Endodermal cell (in vitro differentiated cells): ENCODE measurements around the gene DNAAF8. TPM values are rescaled to one million over a fixed set of nuclear protein-coding genes. Genes with fewer than 3 reads are reported as not detected.

Source experiments
- DNase-seq: peaks from one replicate; pipeline ENCODE4 v3.0.0-alpha.2; 2017
- H3K27ac ChIP-seq: 2 replicates; pipeline ENCODE4 v1.5.1; 2013; ENCODE audit warnings: mild to moderate bottlenecking, low read depth, low read length, moderate library complexity
- H3K27me3 ChIP-seq: 2 replicates; pipeline ENCODE4 v1.6.1; 2013; ENCODE audit warnings: mild to moderate bottlenecking, low read length, moderate library complexity; ENCODE audit not compliant: insufficient read depth, control insufficient read depth, poor library complexity, severe bottlenecking
- H3K36me3 ChIP-seq: 2 replicates; pipeline ENCODE4 v1.7.0; 2013; ENCODE audit warnings: mild to moderate bottlenecking, low read length, moderate library complexity; ENCODE audit not compliant: control insufficient read depth, insufficient read depth
- H3K4me1 ChIP-seq: one replicate; pipeline ENCODE4 v1.7.0; 2013; ENCODE audit warnings: low read length; ENCODE audit not compliant: control insufficient read depth, insufficient read depth
- H3K4me3 ChIP-seq: 2 replicates; pipeline ENCODE4 v1.5.1; 2013; ENCODE audit warnings: mild to moderate bottlenecking, low read length, moderate library complexity
- H3K9ac ChIP-seq: 2 replicates; pipeline ENCODE4 v1.6.1; 2013; ENCODE audit warnings: mild to moderate bottlenecking, low read length, moderate library complexity; ENCODE audit not compliant: poor library complexity, severe bottlenecking; ENCODE audit errors: extremely low read depth
- H3K9me3 ChIP-seq: 2 replicates; pipeline ENCODE4 v1.6.1; 2013; ENCODE audit warnings: mild to moderate bottlenecking, low read length, moderate library complexity; ENCODE audit not compliant: control insufficient read depth
- H3K27ac Mint-ChIP-seq: 2 replicates; pipeline ENCODE4 v1.8.0; 2020; ENCODE audit warnings: mixed read lengths
- H3K27me3 Mint-ChIP-seq: 2 replicates; pipeline ENCODE4 v1.8.0; 2021; ENCODE audit warnings: mild to moderate bottlenecking, mixed read lengths; ENCODE audit not compliant: insufficient read depth
- H3K36me3 Mint-ChIP-seq: 2 replicates; pipeline ENCODE4 v1.8.0; 2020; ENCODE audit warnings: low read depth, mixed read lengths
- H3K4me1 Mint-ChIP-seq: 2 replicates; pipeline ENCODE4 v1.8.0; 2020; ENCODE audit warnings: mixed read lengths
- H3K4me3 Mint-ChIP-seq: 2 replicates; pipeline ENCODE4 v1.8.0; 2020; ENCODE audit warnings: mild to moderate bottlenecking, moderate library complexity, mixed read lengths
- H3K9me3 Mint-ChIP-seq: 2 replicates; pipeline ENCODE4 v1.8.0; 2020; ENCODE audit warnings: mild to moderate bottlenecking, mixed read lengths
- CTCF ChIP-seq: fragments of 200-600 bp; sonication (generic); conservative IDR thresholded peaks from 2 replicates; pipeline ENCODE4 v1.5.0; 2021; ENCODE audit warnings: antibody characterized with exemption, mild to moderate bottlenecking
- WGBS, 2 experiments: methylation state at CpG; one replicate each; pipeline versions ENCODE4 v1.1.5 to v1.1.7; 2013; ENCODE audit warnings: missing lambda C conversion rate in 2 of 2, mixed read lengths in 1 of 2; ENCODE audit not compliant: insufficient coverage in 1 of 2, insufficient read length in 1 of 2; 5-methylcytosine and 5-hydroxymethylcytosine counted together
- total RNA-seq, 2 donors: library from RNA; stranded (reverse); fragmentation: NEBNext Ultra II Directional in 1 of 2; extraction: Animal tissue kit (Norgen Biotek cat#: 25700) in 1 of 2; gene quantifications; 2 replicates in 1 of 2; 3 replicates in 1 of 2; pipeline ENCODE4 v1.2.1, GENCODE V29; 2021

The DNAAF8 gene
- total RNA-seq, 2 donors from 2014 or later = 0.35 to 0.64 TPM

DNA sequence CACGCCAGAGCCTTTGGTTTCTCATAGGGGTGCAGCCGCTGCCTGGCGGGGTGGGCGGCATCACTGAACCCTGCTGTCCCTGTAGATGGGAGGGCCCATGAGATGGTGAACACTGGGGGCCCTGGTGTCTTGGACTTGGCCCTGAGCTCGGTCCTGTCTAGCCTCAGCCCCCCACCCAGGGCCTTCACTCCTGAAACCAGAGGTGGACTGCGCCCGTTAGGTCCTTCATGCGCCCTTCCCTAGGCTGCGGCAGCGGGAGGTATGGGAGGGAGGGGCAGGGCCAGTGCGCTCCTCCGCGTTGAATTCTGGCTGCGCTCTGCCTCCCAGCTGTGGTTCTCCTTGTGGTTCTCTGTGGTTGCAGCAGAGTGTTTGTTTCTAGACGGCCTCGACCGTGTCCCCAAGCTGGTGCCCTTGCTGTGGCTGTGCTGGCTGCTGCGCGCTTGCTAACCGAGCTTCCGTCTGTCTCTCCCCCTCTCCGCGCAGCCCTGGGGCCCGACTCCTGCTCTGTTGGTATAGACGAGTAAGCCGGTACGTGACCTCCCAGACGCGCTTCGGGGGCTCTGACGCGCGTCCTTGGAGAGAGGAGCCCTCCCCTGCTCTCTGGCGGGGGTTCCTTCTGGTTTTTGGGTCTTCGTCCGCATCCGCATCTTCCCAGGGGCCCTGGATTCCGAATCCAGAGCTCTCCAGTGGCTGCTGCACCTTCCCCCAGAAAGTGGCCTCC lies 48.4 kb upstream of the DNAAF8 start:
- no peaks in the 10 kb centered on the region for H3K4me1 ChIP-seq
- no peaks in the 10 kb centered on the region for H3K9me3 ChIP-seq
- Mint-ChIP-seq H3K27me3 (no peaks in the 10 kb centered on the region), H3K4me1 (no peaks in the 10 kb centered on the region), H3K9me3 (no peaks in the 10 kb centered on the region), H3K27ac (no peak overlapping the region), H3K4me3 (no peak overlapping the region), H3K36me3 (peaks cover 7% of the 10 kb centered on the region)
- H3K27ac ChIP-seq = no peak overlapping the region
- H3K27me3 ChIP-seq = no peaks in the 10 kb centered on the region
- DNase-seq = no peak
- H3K9ac ChIP-seq = no peak overlapping the region
- no peak overlapping the region for H3K4me3 ChIP-seq
- TF ChIP-seq CTCF = no peak
- H3K36me3 ChIP-seq = peaks cover 26% of the 10 kb centered on the region
- 94 to 96% methylated on average over 33 to 37 of the region's 38 CpGs for WGBS, 2 experiments

DNA sequence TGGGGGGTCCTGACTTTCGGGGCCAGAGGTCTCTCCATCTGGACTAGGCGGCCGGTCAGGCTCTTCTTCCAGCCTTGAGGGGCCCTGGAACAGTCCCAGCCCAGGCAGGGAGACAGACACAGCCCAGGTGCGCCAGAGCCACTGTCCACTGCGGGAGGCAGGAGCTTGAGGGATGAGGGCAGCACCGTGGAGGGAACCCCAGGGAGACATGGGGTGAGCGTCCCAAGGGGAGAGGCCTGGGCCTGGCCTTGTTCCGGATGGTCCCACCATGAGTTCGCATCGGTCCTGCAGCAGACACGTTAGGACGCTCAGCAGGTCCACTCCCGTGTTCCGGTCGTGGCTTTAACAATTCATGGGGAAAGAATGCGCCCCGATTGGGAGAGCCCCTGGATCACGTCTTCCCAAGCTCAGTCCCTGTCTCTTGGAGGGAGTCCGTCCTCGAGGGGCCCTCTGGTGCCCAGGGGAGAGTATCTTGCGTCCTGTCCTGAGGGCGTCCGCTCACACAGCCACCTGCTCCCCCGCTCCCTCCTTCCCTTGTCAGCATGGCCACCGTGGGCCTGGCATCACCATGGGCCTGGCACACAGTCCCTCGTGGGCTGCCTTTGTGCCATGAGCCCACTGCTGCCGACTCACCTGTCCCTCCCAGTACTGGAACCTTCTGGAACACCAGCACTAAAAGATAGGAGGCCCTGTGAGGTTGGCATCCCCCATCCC lies 47.7 kb upstream of the DNAAF8 start:
- Histone ChIP-seq H3K9ac (no peak overlapping the region), H3K27me3 (no peaks in the 10 kb centered on the region), H3K4me1 (no peaks in the 10 kb centered on the region), H3K4me3 (no peak overlapping the region), H3K9me3 (no peaks in the 10 kb centered on the region), H3K27ac (no peak overlapping the region), H3K36me3 (peaks cover 26% of the 10 kb centered on the region)
- Mint-ChIP-seq H3K4me3 (no peak overlapping the region), H3K27me3 (no peaks in the 10 kb centered on the region), H3K4me1 (no peaks in the 10 kb centered on the region), H3K9me3 (no peaks in the 10 kb centered on the region), H3K27ac (no peak overlapping the region), H3K36me3 (peaks cover 7% of the 10 kb centered on the region)
- 91 to 95% methylated on average over 15 to 27 of the region's 27 CpGs for WGBS, 2 experiments
- TF ChIP-seq CTCF = no peak
- DNase-seq = peak; percentile 41

DNA sequence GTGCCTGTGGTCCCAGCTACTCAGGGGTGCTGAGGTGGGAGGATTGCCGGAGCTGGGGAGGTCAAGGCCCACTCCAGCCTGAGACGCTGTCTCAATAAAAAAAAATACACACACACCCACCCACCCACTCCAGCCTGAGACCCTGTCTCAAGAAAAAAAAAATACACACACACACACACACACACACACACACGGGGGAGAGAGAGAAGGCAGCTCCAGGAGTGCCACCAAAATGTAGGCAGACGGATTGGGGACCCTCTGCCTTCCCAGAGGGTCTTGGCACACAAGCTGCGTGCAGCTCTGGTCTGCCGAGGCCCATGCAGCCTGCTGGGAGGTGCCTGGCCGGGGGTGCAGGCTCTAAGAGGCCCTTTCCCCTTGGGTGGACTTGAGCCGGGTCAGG lies 46.9 kb upstream of the DNAAF8 start:
- H3K36me3 ChIP-seq = peaks cover 26% of the 10 kb centered on the region
- H3K4me1 ChIP-seq = no peaks in the 10 kb centered on the region
- no peak overlapping the region for H3K4me3 ChIP-seq
- H3K27me3 ChIP-seq = no peaks in the 10 kb centered on the region
- no peaks in the 10 kb centered on the region for H3K9me3 ChIP-seq
- H3K27ac Mint-ChIP-seq = no peak overlapping the region
- no peaks in the 10 kb centered on the region for H3K9me3 Mint-ChIP-seq
- H3K4me1 Mint-ChIP-seq = no peaks in the 10 kb centered on the region
- H3K27ac ChIP-seq = no peak overlapping the region
- no peak for TF ChIP-seq CTCF
- H3K36me3 Mint-ChIP-seq = peaks cover 7% of the 10 kb centered on the region
- H3K27me3 Mint-ChIP-seq = no peaks in the 10 kb centered on the region
- no peak overlapping the region for H3K9ac ChIP-seq
- H3K4me3 Mint-ChIP-seq = no peak overlapping the region
- DNase-seq = no peak
- WGBS, 2 experiments = 89 to 94% methylated on average over 3 to 6 of the region's 8 CpGs
